HepG2 (cell line): Measurements from ENCODE around the gene PSMD3. TPM values are rescaled to one million over a fixed set of nuclear protein-coding genes. Genes with fewer than 3 reads are reported as not detected.

Source experiments
- CTCF ChIP-seq: sonication (generic); formaldehyde crosslinking; IDR thresholded peaks from 2 replicates; pipeline ENCODE4 v1.5.0; 2020; ENCODE audit warnings: mild to moderate bottlenecking, missing genetic modification reagents, moderate library complexity
- FOXK1 ChIP-seq: sonication (generic); formaldehyde crosslinking; IDR thresholded peaks from 2 replicates; pipeline ENCODE4 v1.4.0; 2020; ENCODE audit warnings: low read depth, missing genetic modification reagents, borderline replicate concordance
- HBP1 ChIP-seq: IDR thresholded peaks from 2 replicates; pipeline ENCODE4 v1.6.1; 2016; ENCODE audit warnings: low read depth, control low read depth
- JDP2 ChIP-seq: sonication (generic); formaldehyde crosslinking; IDR thresholded peaks from 2 replicates; pipeline ENCODE4 v1.8.1; 2022; ENCODE audit warnings: missing genetic modification reagents, borderline replicate concordance
- NFIC ChIP-seq: IDR thresholded peaks from 2 replicates; pipeline ENCODE4 v1.6.1; 2012; ENCODE audit warnings: mild to moderate bottlenecking, low read length, inconsistent platforms
- STAG1 ChIP-seq: sonication (generic); formaldehyde crosslinking; IDR thresholded peaks from 2 replicates; pipeline ENCODE4 v1.4.0; 2020; ENCODE audit warnings: missing genetic modification reagents
- STAT5B ChIP-seq: sonication (generic); formaldehyde crosslinking; IDR thresholded peaks from 2 replicates; pipeline ENCODE4 v1.4.0; 2020; ENCODE audit warnings: missing genetic modification reagents
- THAP7 ChIP-seq: sonication (generic); formaldehyde crosslinking; IDR thresholded peaks from 2 replicates; pipeline ENCODE4 v1.8.1; 2023; ENCODE audit warnings: mild to moderate bottlenecking, missing genetic modification reagents
- ZBTB7A ChIP-seq: sonication (generic); formaldehyde crosslinking; IDR thresholded peaks from 2 replicates; pipeline ENCODE4 v1.8.0; 2022; ENCODE audit warnings: mild to moderate bottlenecking, missing genetic modification reagents
- ZFP1 ChIP-seq: IDR thresholded peaks from 2 replicates; pipeline ENCODE4 v1.6.1; 2016
- ZIK1 ChIP-seq: sonication (generic); formaldehyde crosslinking; IDR thresholded peaks from 2 replicates; pipeline ENCODE4 v1.5.0; 2020; ENCODE audit warnings: mild to moderate bottlenecking, low read depth, missing genetic modification reagents, borderline replicate concordance
- ZNF343 ChIP-seq: sonication (generic); formaldehyde crosslinking; IDR thresholded peaks from 2 replicates; pipeline ENCODE4 v1.4.0; 2020; ENCODE audit warnings: mild to moderate bottlenecking, missing genetic modification reagents
- ZNF496 ChIP-seq: sonication (generic); formaldehyde crosslinking; IDR thresholded peaks from 2 replicates; pipeline ENCODE4 v1.8.1; 2023; ENCODE audit warnings: mild to moderate bottlenecking, moderate library complexity, missing genetic modification reagents; ENCODE audit not compliant: insufficient replicate concordance
- ZNF580 ChIP-seq: IDR thresholded peaks from 2 replicates; pipeline ENCODE4 v1.6.1; 2016; ENCODE audit warnings: low read depth, borderline replicate concordance
- ZNF660 ChIP-seq: sonication (generic); formaldehyde crosslinking; IDR thresholded peaks from 2 replicates; pipeline ENCODE4 v1.5.1; 2020; ENCODE audit warnings: mild to moderate bottlenecking, low read depth, missing genetic modification reagents, borderline replicate concordance
- ZNF691 ChIP-seq: sonication (generic); formaldehyde crosslinking; IDR thresholded peaks from 2 replicates; pipeline ENCODE4 v1.4.0; 2020; ENCODE audit warnings: missing genetic modification reagents, low read depth, mild to moderate bottlenecking, borderline replicate concordance
- ZNF768 ChIP-seq: sonication (generic); formaldehyde crosslinking; IDR thresholded peaks from 2 replicates; pipeline ENCODE4 v1.4.0; 2020; ENCODE audit warnings: missing genetic modification reagents
- ZNF782 ChIP-seq: sonication (generic); formaldehyde crosslinking; IDR thresholded peaks from 2 replicates; pipeline ENCODE4 v1.4.0; 2020; ENCODE audit warnings: missing genetic modification reagents, mild to moderate bottlenecking, borderline replicate concordance
- ZSCAN20 ChIP-seq: sonication (generic); formaldehyde crosslinking; IDR thresholded peaks from 2 replicates; pipeline ENCODE4 v1.4.0; 2020; ENCODE audit warnings: missing genetic modification reagents, mild to moderate bottlenecking, borderline replicate concordance
- ZXDC ChIP-seq: sonication (generic); formaldehyde crosslinking; IDR thresholded peaks from 2 replicates; pipeline ENCODE4 v1.5.0; 2020; ENCODE audit warnings: mild to moderate bottlenecking, missing genetic modification reagents
- polyA plus RNA-seq, 8 experiments: library from polyadenylated mRNA; depleted of rRNA in 3 of 8; stranded (reverse) in 7 of 8; unstranded in 1 of 8; fragments of >200 nt; fragmentation: Illumina TruSeq in 4 of 8; extraction: Trizol in 4 of 8; gene quantifications; 2 replicates each; pipeline versions ENCODE4 v1.2.1 to v1.2.3, GENCODE V29; 2011 to 2016; ENCODE audit warnings: low read depth in 4 of 8, missing spikeins in 1 of 8, mixed read lengths in 1 of 8; ENCODE audit not compliant: insufficient read depth in 1 of 8
- total RNA-seq, 5 experiments: library from RNA; depleted of rRNA; stranded (reverse); fragments of >200 nt; fragmentation: Illumina TruSeq; extraction: Trizol; gene quantifications; 2 replicates each; pipeline ENCODE4 v1.2.3, GENCODE V29; 2016; ENCODE audit warnings: low read depth in 1 of 5

The PSMD3 gene
- total and polyA plus RNA-seq, 2 of the 13 experiments (the other 11 are each of a cell fraction or from before 2014, with no cell fraction given), result 97.4 to 146 TPM

GRCh38 chr17:39954876-39955275 lies 25.7 kb upstream of the PSMD3 start (continued):
- TF ChIP-seq ZBTB7A (CRISPR knock-in tag) (no peak), FOXK1 (CRISPR knock-in tag) (no peak), ZNF496 (CRISPR knock-in tag) (no peak), ZNF580 (CRISPR knock-in tag) (no peak), HBP1 (CRISPR knock-in tag) (no peak), STAT5B (CRISPR knock-in tag) (no peak), JDP2 (CRISPR knock-in tag) (no peak), ZNF782 (CRISPR knock-in tag) (no peak), ZNF768 (peak; percentile 59; the same call in 1 of the 2 replicates), NFIC (no peak), CTCF (CRISPR knock-in tag) (peak; percentile 48), ZIK1 (no peak), ZXDC (CRISPR knock-in tag) (no peak), ZNF660 (no peak), STAG1 (CRISPR knock-in tag) (peak; percentile 11; the same call in 1 of the 2 replicates), ZNF343 (no peak), ZNF691 (CRISPR knock-in tag) (0 out of 2 replicates have a peak, but pooled peaks have one; percentile 50), THAP7 (CRISPR knock-in tag) (0 out of 2 replicates have a peak, but pooled peaks have one; percentile 33), ZSCAN20 (CRISPR knock-in tag) (no peak), ZFP1 (CRISPR knock-in tag) (no peak)
